DMS53 treated with DMSO at 0.1 percent for 48 hours (cell line): ENCODE measurements around the gene TVP23C.
"Not testable (repeated sequence)": the region's sequence is repeated elsewhere in the genome, so short reads cannot be mapped to it uniquely, and the experiment has no call there.

ENCODE experiments used
- DNase-seq: peaks from one replicate; lab custom pipeline; 2025; ENCODE audit not compliant: unreplicated experiment; lab: John Stamatoyannopoulos, UW

The TVP23C gene

GRCh38 chr17:15526292-15527218 lies 36.7 kb downstream of the TVP23C start:
- peak; percentile 14 for DNase-seq

- DNase-seq = not testable (repeated sequence)
Measured at GRCh38 chr17:15524990-15525985, 38.0 kb downstream of the TVP23C start.

- DNase-seq = no peak
Measured at GRCh38 chr17:15516150-15516549, 47.1 kb downstream of the TVP23C start.

- DNase-seq = no peak
Measured at GRCh38 chr17:15514469-15514868, 48.8 kb downstream of the TVP23C start.

GRCh38 chr17:15513856-15514459 lies 49.3 kb downstream of the TVP23C start:
- DNase-seq = no peak

GRCh38 chr17:15513058-15513791 lies 50.1 kb downstream of the TVP23C start:
- no peak for DNase-seq

- DNase-seq = no peak
Measured at GRCh38 chr17:15512071-15512709, 51.1 kb downstream of the TVP23C start.

GRCh38 chr17:15511142-15511541 lies 52.1 kb downstream of the TVP23C start:
- DNase-seq = no peak

- DNase-seq = no peak
Measured at GRCh38 chr17:15510361-15510760, 52.9 kb downstream of the TVP23C start.

- DNase-seq = no peak
Measured at GRCh38 chr17:15509095-15509494, 54.2 kb downstream of the TVP23C start.

GRCh38 chr17:15508466-15508865 lies 54.8 kb downstream of the TVP23C start:
- no peak for DNase-seq

GRCh38 chr17:15507896-15508295 lies 55.4 kb downstream of the TVP23C start:
- DNase-seq = no peak

GRCh38 chr17:15507001-15507400 lies 56.3 kb downstream of the TVP23C start:
- DNase-seq = no peak

- DNase-seq = not testable (repeated sequence)
Measured at GRCh38 chr17:15505708-15506107, 57.6 kb downstream of the TVP23C start.

GRCh38 chr17:15503731-15504130 lies 59.6 kb downstream of the TVP23C start:
- DNase-seq = no peak

GRCh38 chr17:15502369-15503112 lies 60.7 kb downstream of the TVP23C start:
- peak; percentile 1 for DNase-seq

GRCh38 chr17:15501793-15502192 lies 61.5 kb downstream of the TVP23C start:
- no peak for DNase-seq

- DNase-seq = no peak
Measured at GRCh38 chr17:15501282-15501681, 62.0 kb downstream of the TVP23C start.

GRCh38 chr17:15498107-15498506 lies 65.2 kb downstream of the TVP23C start:
- DNase-seq = no peak
